Fibroblast of lung (primary cell): ENCODE measurements around the gene BICRA.

Source experiments
- EZH2 ChIP-seq: IDR thresholded peaks from 2 replicates; pipeline ENCODE4 v1.5.1; 2012; ENCODE audit warnings: low read length, control low read depth, mild to moderate bottlenecking; ENCODE audit errors: missing control alignments
- TF ChIP-seq, protein P1 (sequence below), 2 donors: IDR thresholded peaks in 1 of 2; conservative IDR thresholded peaks in 1 of 2; 1 replicate in 1 of 2; 2 replicates in 1 of 2; pipeline ENCODE4 v1.5.1; 2011 to 2012; ENCODE audit warnings: low read length in 2 of 2, control low read depth in 1 of 2, inconsistent platforms in 1 of 2, low read depth in 1 of 2, mild to moderate bottlenecking in 1 of 2

DNA sequence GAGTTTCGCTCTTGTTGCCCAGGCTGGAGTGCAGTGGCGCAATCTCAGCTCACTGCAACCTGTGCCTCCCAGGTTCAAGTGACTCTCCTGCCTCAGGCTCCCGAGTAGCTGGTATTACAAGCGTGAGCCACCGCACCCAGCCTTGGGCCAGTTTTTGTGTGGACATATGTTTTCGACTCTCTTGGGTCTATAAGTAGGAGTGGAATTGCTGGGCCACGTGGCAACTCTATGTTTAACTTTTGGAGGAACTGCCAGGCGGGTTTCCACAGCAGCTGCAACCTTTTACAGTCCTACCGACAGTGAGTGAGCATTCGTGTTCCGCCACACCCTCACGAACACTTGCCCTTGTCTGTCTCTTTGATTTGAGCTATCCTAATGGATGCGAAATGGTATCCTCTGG is 44.9 kb downstream of the BICRA start:
- TF ChIP-seq, protein P1, sequence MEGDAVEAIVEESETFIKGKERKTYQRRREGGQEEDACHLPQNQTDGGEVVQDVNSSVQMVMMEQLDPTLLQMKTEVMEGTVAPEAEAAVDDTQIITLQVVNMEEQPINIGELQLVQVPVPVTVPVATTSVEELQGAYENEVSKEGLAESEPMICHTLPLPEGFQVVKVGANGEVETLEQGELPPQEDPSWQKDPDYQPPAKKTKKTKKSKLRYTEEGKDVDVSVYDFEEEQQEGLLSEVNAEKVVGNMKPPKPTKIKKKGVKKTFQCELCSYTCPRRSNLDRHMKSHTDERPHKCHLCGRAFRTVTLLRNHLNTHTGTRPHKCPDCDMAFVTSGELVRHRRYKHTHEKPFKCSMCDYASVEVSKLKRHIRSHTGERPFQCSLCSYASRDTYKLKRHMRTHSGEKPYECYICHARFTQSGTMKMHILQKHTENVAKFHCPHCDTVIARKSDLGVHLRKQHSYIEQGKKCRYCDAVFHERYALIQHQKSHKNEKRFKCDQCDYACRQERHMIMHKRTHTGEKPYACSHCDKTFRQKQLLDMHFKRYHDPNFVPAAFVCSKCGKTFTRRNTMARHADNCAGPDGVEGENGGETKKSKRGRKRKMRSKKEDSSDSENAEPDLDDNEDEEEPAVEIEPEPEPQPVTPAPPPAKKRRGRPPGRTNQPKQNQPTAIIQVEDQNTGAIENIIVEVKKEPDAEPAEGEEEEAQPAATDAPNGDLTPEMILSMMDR (conservative IDR thresholded peaks at IDR 0.05 in 1 of 2, IDR thresholded peaks at IDR 0.05 in 1 of 2; ENCODE audit: low read depth in 1 of 2, low read length in 2 of 2): no peak
- no peak for TF ChIP-seq EZH2
